Testis (tissue), 2 donors: ENCODE measurements around the gene TSPAN17.

ENCODE experiments used
- POLR2A ChIP-seq: fragments of 450-650 bp; IDR thresholded peaks from one replicate; pipeline ENCODE4 v1.6.1; 2017; ENCODE audit warnings: antibody characterized with exemption, mild to moderate bottlenecking, moderate library complexity
- TF ChIP-seq, protein P1 (sequence below), 3 experiments: fragments of 450-650 bp in 2 of 3; fragments of 200-600 bp in 1 of 3; sonication (generic) in 1 of 3; IDR thresholded peaks; one replicate each; pipeline ENCODE4 v1.5.1; 2016 to 2019; ENCODE audit warnings: antibody characterized with exemption in 3 of 3, mild to moderate bottlenecking in 2 of 3, moderate library complexity in 1 of 3

DNA sequence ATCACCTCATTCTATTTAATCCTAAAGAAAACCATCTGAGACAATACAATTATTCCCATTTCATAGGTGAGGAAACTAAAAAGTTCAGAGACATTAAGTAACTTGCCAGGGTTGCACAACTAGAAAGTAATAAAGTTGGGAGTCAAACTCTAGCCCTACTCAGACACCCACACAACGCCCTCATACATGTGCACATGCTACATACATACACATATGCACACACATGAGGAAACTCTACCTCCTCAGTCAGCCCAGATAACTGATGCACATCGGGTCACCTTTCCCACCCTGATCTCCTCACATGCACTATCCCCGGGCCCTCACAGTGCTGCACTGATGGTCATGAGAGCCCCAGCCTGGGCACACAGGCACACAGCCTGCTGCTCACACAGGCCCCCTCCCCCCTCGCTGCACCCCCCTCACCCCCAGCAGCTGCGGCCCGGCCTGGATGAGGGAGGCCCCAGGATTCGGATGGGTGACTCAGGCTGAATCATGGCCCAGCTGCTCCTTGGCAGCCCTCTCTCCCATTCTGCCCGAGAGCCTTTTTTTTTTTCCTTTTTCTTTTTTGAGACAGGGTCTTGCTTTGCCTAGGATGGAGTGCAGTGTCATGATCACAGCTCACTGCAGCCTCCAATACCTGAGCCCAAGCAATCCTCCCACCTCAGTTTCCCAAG is 32.3 kb upstream of the TSPAN17 start:
- TF ChIP-seq POLR2A, result no peak
- TF ChIP-seq, protein P1, sequence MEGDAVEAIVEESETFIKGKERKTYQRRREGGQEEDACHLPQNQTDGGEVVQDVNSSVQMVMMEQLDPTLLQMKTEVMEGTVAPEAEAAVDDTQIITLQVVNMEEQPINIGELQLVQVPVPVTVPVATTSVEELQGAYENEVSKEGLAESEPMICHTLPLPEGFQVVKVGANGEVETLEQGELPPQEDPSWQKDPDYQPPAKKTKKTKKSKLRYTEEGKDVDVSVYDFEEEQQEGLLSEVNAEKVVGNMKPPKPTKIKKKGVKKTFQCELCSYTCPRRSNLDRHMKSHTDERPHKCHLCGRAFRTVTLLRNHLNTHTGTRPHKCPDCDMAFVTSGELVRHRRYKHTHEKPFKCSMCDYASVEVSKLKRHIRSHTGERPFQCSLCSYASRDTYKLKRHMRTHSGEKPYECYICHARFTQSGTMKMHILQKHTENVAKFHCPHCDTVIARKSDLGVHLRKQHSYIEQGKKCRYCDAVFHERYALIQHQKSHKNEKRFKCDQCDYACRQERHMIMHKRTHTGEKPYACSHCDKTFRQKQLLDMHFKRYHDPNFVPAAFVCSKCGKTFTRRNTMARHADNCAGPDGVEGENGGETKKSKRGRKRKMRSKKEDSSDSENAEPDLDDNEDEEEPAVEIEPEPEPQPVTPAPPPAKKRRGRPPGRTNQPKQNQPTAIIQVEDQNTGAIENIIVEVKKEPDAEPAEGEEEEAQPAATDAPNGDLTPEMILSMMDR (IDR thresholded peaks at IDR 0.05), result no peak
